Small intestine (tissue), 7 donors: ENCODE results near the gene OSBPL3. TPM values are rescaled to one million over a fixed set of nuclear protein-coding genes. Genes with fewer than 3 reads are reported as not detected.
"Not testable (repeated sequence)": the region's sequence is repeated elsewhere in the genome, so short reads cannot be mapped to it uniquely, and the experiment has no call there.

Source experiments
- DNase-seq, 2 donors: peaks; one replicate each; pipeline versions ENCODE4 v3.0.0 to v3.0.0-alpha.2; 2013
- FAIRE-seq: peaks from 2 replicates; lab custom pipeline; 2012; peaks lifted over from hg19 to GRCh38; lab: Jason Lieb, UNC
- H3K27ac ChIP-seq, 3 donors: one replicate each; pipeline ENCODE4 v1.5.1; 2013; ENCODE audit warnings: low read length in 2 of 3, mild to moderate bottlenecking in 2 of 3, control low read depth in 1 of 3, inconsistent platforms in 1 of 3, low read depth in 1 of 3, moderate library complexity in 1 of 3
- H3K27me3 ChIP-seq, 3 donors: one replicate each; pipeline ENCODE4 v1.6.1; 2013; ENCODE audit warnings: low read length in 3 of 3, inconsistent platforms in 1 of 3; ENCODE audit not compliant: control insufficient read depth in 3 of 3, insufficient read depth in 3 of 3
- H3K36me3 ChIP-seq, 3 donors: one replicate each; pipeline ENCODE4 v1.6.1; 2013; ENCODE audit warnings: low read length in 3 of 3, inconsistent platforms in 1 of 3, low read depth in 1 of 3, mild to moderate bottlenecking in 1 of 3, moderate library complexity in 1 of 3; ENCODE audit not compliant: control insufficient read depth in 3 of 3, insufficient read depth in 2 of 3
- H3K4me1 ChIP-seq, 3 donors: one replicate each; pipeline ENCODE4 v1.6.1; 2013; ENCODE audit warnings: low read length in 2 of 3, inconsistent platforms in 1 of 3, low read depth in 1 of 3, mild to moderate bottlenecking in 1 of 3, moderate library complexity in 1 of 3; ENCODE audit not compliant: control insufficient read depth in 3 of 3, insufficient read depth in 2 of 3
- H3K4me3 ChIP-seq, 3 donors: one replicate each; pipeline ENCODE4 v1.5.1; 2013; ENCODE audit warnings: low read length in 3 of 3, control low read depth in 1 of 3, inconsistent platforms in 1 of 3, low read depth in 1 of 3, mild to moderate bottlenecking in 1 of 3, moderate library complexity in 1 of 3
- H3K9me3 ChIP-seq, 2 donors: one replicate each; pipeline ENCODE4 v1.6.1; 2013; ENCODE audit warnings: low read depth in 1 of 2, low read length in 1 of 2; ENCODE audit not compliant: control insufficient read depth in 2 of 2, insufficient read depth in 1 of 2
- WGBS, 3 donors: extraction: QIAGEN DNeasy Blood & Tissue Kit; methylation state at CpG; one replicate each; pipeline ENCODE4 v1.1.7; 2013; 5-methylcytosine and 5-hydroxymethylcytosine counted together
- polyA plus RNA-seq, 4 donors: library from polyadenylated mRNA; stranded (reverse) in 3 of 4; unstranded in 1 of 4; fragments of 200-250 nt in 3 of 4; fragments of 120-200 nt in 1 of 4; gene quantifications; one replicate each; pipeline versions ENCODE4 v1.2.1 to v1.2.3, GENCODE V29; 2013
- donor health status: healthy with polysubstance abuse.
- donor health status: control.
- donor health status: control.
- donor health status: Bipolar disorder and iron deficiency.
- donor health status: healthy.

The OSBPL3 gene
- polyA plus RNA-seq, 4 donors, result 5.0 to 25.3 (median 14.7) TPM

DNA sequence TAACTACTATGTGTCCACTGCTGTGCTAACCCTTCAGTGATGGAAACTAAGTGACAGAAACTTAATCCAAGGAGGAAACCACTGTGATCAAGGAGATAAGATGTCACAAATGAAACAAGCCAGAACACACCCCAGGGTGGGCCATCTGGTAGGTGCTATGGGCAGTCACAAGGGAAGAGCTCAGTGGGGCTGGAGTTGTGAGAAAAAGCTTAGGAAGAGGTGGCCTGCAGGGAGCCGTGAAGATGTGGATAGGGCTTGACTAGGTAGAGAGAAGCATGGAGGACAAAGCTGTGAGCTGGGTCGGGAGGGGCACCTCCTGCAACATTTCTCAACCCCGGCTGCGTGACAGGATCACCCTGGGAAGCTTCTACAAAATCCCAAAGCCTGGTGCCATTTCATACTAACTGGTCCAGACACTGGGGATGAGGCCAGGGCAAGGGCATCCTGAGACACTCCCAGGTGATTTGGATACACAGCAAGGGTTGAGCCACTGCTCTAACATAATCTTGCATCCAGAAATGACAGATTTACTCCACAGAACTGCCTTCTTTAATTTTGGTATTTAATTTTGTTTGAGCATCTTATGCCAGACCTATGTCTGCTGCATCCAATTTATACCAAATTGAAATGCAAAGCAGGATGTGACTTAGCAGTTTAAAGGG lies 69.3 kb downstream of the OSBPL3 start:
- no peaks in the 10 kb centered on the region for H3K27me3 ChIP-seq
- FAIRE-seq (no peak), DNase-seq (no peak)
- H3K4me1 ChIP-seq, result peaks cover 0 to 23% (median 6%) of the 10 kb centered on the region in 3 donors
- H3K4me3 ChIP-seq, result no peak overlapping the region
- H3K9me3 ChIP-seq, result no peaks in the 10 kb centered on the region
- peaks cover 0 to 7% (median 0%) of the 10 kb centered on the region in 3 donors for H3K36me3 ChIP-seq
- no peak overlapping the region for H3K27ac ChIP-seq
- 70 to 90% (median 82%) methylated on average over 4 of the region's 4 CpGs for WGBS, 3 donors

GRCh38 chr7:24908727-24909126 lies 71.3 kb downstream of the OSBPL3 start:
- no peak for FAIRE-seq
- Histone ChIP-seq H3K4me1 (peaks cover 6 to 23% (median 6%) of the 10 kb centered on the region in 3 donors), H3K27me3 (no peaks in the 10 kb centered on the region), H3K27ac (no peak overlapping the region), H3K4me3 (no peak overlapping the region), H3K36me3 (peaks cover 0 to 7% (median 0%) of the 10 kb centered on the region in 3 donors), H3K9me3 (no peaks in the 10 kb centered on the region)
- WGBS, 3 donors, result 74 to 85% (median 81%) methylated on average over 4 of the region's 4 CpGs
- DNase-seq, result no peak

GRCh38 chr7:24908166-24908565 lies 71.8 kb downstream of the OSBPL3 start:
- 63 to 73% (median 68%) methylated on average over 3 of the region's 3 CpGs for WGBS, 3 donors
- Histone ChIP-seq H3K27ac (no peak overlapping the region), H3K9me3 (no peaks in the 10 kb centered on the region), H3K36me3 (peaks cover 0 to 7% (median 0%) of the 10 kb centered on the region in 3 donors), H3K4me3 (no peak overlapping the region), H3K27me3 (no peaks in the 10 kb centered on the region), H3K4me1 (peaks cover 6 to 22% (median 6%) of the 10 kb centered on the region in 3 donors)
- DNase-seq (no peak), FAIRE-seq (no peak)

- Histone ChIP-seq H3K4me3 (no peak overlapping the region), H3K4me1 (peaks cover 6 to 21% (median 6%) of the 10 kb centered on the region in 3 donors), H3K36me3 (peaks cover 0 to 7% (median 0%) of the 10 kb centered on the region in 3 donors), H3K27me3 (no peaks in the 10 kb centered on the region), H3K27ac (peak overlapping the region in 2 of 3 donors; percentile 27 to 45), H3K9me3 (no peaks in the 10 kb centered on the region)
- DNase-seq, result peak in 1 of 2 donors; percentile 79
- 44 to 60% (median 50%) methylated on average over 7 of the region's 7 CpGs for WGBS, 3 donors
- FAIRE-seq, result no peak
These were observed 72.6 kb downstream of the OSBPL3 start for GRCh38 chr7:24907311-24907886.

DNA sequence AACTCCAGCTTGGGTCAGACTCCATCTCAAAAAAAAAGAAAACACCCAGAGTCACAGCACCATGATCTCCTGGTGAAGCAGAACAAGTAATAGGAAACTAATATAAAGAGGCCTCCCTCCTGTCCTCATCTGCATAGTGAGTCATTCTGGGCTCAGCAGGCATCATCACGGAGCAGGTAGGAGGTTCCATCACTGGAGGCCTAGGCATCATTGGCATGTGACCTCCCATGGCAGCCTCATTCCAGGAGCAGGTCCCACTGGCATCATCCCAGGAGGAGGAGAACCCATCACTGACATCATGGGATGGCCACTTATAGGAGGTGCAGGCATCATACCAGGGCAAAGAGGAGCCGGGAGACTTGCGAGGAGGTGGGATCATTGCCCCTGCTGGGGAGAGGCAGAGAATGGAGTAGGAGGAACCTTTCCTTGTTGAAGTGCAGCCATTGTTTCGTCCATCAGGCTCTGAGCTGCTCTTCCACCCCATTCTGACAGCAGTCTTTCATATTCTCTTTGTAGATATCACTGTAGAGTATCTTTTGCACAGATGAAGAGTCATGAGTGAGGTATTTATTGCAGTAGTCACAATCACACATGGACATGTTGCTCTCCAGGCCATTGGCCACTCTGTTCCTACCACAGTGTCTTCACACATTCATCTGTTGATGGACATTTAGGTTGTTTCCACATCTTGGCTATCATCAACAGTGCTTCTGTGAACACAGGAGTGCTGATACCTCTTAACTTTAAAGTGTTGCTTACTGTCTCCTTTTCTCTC lies 73.8 kb downstream of the OSBPL3 start:
- FAIRE-seq (no peak), DNase-seq (no peak)
- Histone ChIP-seq H3K27me3 (no peaks in the 10 kb centered on the region), H3K9me3 (no peaks in the 10 kb centered on the region), H3K27ac (peak overlapping the region in 1 of 3 donors; percentile 52), H3K4me1 (peaks cover 6 to 21% (median 6%) of the 10 kb centered on the region in 3 donors), H3K4me3 (no peak overlapping the region), H3K36me3 (peaks cover 0 to 7% (median 0%) of the 10 kb centered on the region in 3 donors)
- WGBS, 3 donors, result 87 to 90% (median 88%) methylated on average over 4 of the region's 4 CpGs

DNA sequence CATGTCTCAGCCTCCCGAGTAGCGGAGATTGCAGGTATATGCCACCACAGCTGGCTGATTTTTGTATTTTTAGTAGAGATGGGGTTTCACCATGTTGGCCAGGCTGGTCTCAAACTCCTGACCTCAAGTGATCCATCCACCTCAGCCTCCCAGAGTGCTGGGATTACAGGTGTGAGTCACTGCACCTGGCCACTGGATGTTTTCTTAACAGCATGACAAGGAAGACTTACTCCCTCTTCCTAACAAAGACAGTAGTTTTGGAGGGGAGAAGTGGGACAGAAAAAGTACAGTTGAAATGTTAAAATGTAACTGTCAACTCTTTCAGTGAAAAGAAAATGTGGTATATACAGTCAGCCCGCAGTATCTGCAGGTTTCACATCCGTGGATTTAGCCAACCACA lies 76.0 kb downstream of the OSBPL3 start:
- DNase-seq, H3K9me3 ChIP-seq, H3K36me3 ChIP-seq, FAIRE-seq, H3K27me3 ChIP-seq, H3K27ac ChIP-seq, H3K4me3 ChIP-seq: not testable (repeated sequence)
- WGBS, 3 donors, result 93 to 94% (median 93%) methylated on average over 4 of the region's 4 CpGs
- peaks cover 6 to 16% (median 6%) of the 10 kb centered on the region in 3 donors for H3K4me1 ChIP-seq

GRCh38 chr7:24903559-24903958 lies 76.4 kb downstream of the OSBPL3 start:
- Histone ChIP-seq H3K9me3 (no peaks in the 10 kb centered on the region), H3K36me3 (peaks cover 0 to 4% (median 0%) of the 10 kb centered on the region in 3 donors), H3K4me1 (peaks cover 6 to 14% (median 6%) of the 10 kb centered on the region in 3 donors), H3K27me3 (no peaks in the 10 kb centered on the region), H3K4me3 (no peak overlapping the region), H3K27ac (no peak overlapping the region)
- no peak for FAIRE-seq
- 94 to 97% (median 97%) methylated on average over 3 of the region's 3 CpGs for WGBS, 3 donors
- DNase-seq, result no peak

DNA sequence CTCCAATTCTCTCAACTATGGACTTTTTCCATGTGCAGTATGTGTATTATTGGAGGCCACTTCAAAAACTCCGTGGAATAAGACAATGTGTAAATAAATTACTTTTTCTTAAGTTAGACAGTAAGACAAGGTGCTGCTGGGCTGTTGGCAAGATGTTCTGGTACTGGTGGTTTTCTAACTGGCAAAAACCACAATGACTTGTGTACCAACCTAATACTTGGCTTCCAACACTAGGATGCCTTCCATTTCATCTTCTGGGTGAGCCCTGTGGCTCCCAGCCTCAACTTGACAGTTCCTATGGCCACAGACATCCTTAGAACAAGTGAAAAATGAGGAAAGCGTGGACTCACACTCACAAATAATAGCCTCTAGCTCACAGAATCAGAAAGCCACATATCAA lies 77.0 kb downstream of the OSBPL3 start:
- Histone ChIP-seq H3K27ac (no peak overlapping the region), H3K4me1 (peaks cover 6 to 14% (median 6%) of the 10 kb centered on the region in 3 donors), H3K4me3 (no peak overlapping the region), H3K9me3 (no peaks in the 10 kb centered on the region), H3K27me3 (no peaks in the 10 kb centered on the region), H3K36me3 (peaks cover 0 to 4% (median 0%) of the 10 kb centered on the region in 3 donors)
- 83 to 94% (median 92%) methylated on average over 2 of the region's 2 CpGs for WGBS, 3 donors
- no peak for FAIRE-seq
- DNase-seq, result no peak
